ENCODE data around the gene SLC35E3. TPM values are rescaled to one million over a fixed set of nuclear protein-coding genes. Genes with fewer than 3 reads are reported as not detected.

SLC35E3 gene
- total and polyA plus RNA-seq, 2 of the 13 experiments (the other 11 are each of a cell fraction or from before 2014, with no cell fraction given) = 13.0 to 22.1 TPM

- TF ChIP-seq, protein P1, sequence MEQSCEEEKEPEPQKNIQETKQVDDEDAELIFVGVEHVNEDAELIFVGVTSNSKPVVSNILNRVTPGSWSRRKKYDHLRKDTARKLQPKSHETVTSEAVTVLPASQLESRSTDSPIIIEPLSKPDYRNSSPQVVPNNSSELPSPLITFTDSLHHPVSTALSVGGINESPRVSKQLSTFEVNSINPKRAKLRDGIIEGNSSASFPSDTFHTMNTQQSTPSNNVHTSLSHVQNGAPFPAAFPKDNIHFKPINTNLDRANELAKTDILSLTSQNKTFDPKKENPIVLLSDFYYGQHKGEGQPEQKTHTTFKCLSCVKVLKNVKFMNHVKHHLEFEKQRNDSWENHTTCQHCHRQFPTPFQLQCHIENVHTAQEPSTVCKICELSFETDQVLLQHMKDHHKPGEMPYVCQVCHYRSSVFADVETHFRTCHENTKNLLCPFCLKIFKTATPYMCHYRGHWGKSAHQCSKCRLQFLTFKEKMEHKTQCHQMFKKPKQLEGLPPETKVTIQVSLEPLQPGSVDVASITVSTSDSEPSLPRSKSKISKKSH (CRISPR knock-in tag; IDR thresholded peaks at IDR 0.05; ENCODE audit: borderline replicate concordance) = no peak
- TF ChIP-seq ZNF746 (CRISPR knock-in tag; IDR thresholded peaks at IDR 0.05) (no peak), EZH2 (conservative IDR thresholded peaks at IDR 0.05; ENCODE audit: low read depth, low read length) (no peak), MYC (CRISPR knock-in tag; IDR thresholded peaks at IDR 0.05; ENCODE audit: borderline replicate concordance) (peak; percentile 91), ATF4 (CRISPR knock-in tag; IDR thresholded peaks at IDR 0.05) (no peak), NFIB (CRISPR knock-in tag; IDR thresholded peaks at IDR 0.05; ENCODE audit: borderline replicate concordance) (no peak), ZNF660 (CRISPR knock-in tag; IDR thresholded peaks at IDR 0.05; ENCODE audit: borderline replicate concordance, low read depth) (no peak), ZMYM3 (CRISPR knock-in tag; IDR thresholded peaks at IDR 0.05) (peak; percentile 20; the same call in 1 of the 2 replicates), ZNF407 (CRISPR knock-in tag; IDR thresholded peaks at IDR 0.05; ENCODE audit: not compliant biosample characterization) (peak; percentile 74)
- TF ChIP-seq, protein P2, sequence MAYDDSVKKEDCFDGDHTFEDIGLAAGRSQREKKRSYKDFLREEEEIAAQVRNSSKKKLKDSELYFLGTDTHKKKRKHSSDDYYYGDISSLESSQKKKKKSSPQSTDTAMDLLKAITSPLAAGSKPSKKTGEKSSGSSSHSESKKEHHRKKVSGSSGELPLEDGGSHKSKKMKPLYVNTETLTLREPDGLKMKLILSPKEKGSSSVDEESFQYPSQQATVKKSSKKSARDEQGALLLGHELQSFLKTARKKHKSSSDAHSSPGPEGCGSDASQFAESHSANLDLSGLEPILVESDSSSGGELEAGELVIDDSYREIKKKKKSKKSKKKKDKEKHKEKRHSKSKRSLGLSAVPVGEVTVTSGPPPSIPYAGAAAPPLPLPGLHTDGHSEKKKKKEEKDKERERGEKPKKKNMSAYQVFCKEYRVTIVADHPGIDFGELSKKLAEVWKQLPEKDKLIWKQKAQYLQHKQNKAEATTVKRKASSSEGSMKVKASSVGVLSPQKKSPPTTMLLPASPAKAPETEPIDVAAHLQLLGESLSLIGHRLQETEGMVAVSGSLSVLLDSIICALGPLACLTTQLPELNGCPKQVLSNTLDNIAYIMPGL (CRISPR knock-in tag; IDR thresholded peaks at IDR 0.05; ENCODE audit: borderline replicate concordance in 1 of 2, low read depth in 1 of 2) = peak; percentile 30 to 82
- TF ChIP-seq, protein P3, sequence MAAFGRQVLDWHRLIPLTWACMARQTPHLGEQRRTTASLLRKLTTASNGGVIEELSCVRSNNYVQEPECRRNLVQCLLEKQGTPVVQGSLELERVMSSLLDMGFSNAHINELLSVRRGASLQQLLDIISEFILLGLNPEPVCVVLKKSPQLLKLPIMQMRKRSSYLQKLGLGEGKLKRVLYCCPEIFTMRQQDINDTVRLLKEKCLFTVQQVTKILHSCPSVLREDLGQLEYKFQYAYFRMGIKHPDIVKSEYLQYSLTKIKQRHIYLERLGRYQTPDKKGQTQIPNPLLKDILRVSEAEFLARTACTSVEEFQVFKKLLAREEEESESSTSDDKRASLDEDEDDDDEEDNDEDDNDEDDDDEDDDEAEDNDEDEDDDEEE (CRISPR knock-in tag; IDR thresholded peaks at IDR 0.05) = no peak; the same call in 1 of the 2 replicates
Observed at GRCh38 chr12:68745904-68746571, at the start of gene SLC35E3 (continued).

All from HepG2 (cell line).